ENCODE measurements around the gene COX17.

Gene COX17

GRCh38 chr3:119672776-119673175 is 4.4 kb downstream of the COX17 start:
- DNase-seq: no peak

- DNase-seq: no peak
Measured at GRCh38 chr3:119669906-119670570, 7.2 kb downstream of the COX17 start.

- no peak for DNase-seq
Measured at GRCh38 chr3:119665954-119666559, 11.1 kb downstream of the COX17 start.

GRCh38 chr3:119664850-119665379 is 12.3 kb downstream of the COX17 start:
- no peak for DNase-seq

GRCh38 chr3:119664370-119664769 is 12.8 kb downstream of the COX17 start:
- no peak for DNase-seq

GRCh38 chr3:119663885-119664284 is 13.3 kb downstream of the COX17 start:
- DNase-seq: no peak

- DNase-seq: no peak
Measured at GRCh38 chr3:119662604-119663373, 14.4 kb downstream of the COX17 start.

GRCh38 chr3:119660474-119661440 is 16.4 kb downstream of the COX17 start, which contains the start of gene POPDC2:
Gene POPDC2, minus strand, starts transcription at chr3:119660589. Its CDS starts 166 bp downstream, at chr3:119660423.
- DNase-seq: no peak

- DNase-seq: no peak
Measured at GRCh38 chr3:119659606-119660291, 17.5 kb downstream of the COX17 start.

GRCh38 chr3:119658994-119659393 is 18.2 kb downstream of the COX17 start:
- DNase-seq: no peak

GRCh38 chr3:119657887-119658702 is 19.1 kb downstream of the COX17 start:
- no peak for DNase-seq

- no peak for DNase-seq
Measured at GRCh38 chr3:119653876-119654275, 23.3 kb downstream of the COX17 start.

- DNase-seq: no peak
Measured at GRCh38 chr3:119652306-119653033, 24.7 kb downstream of the COX17 start.

- DNase-seq: no peak
Measured at GRCh38 chr3:119649761-119650160, 27.4 kb downstream of the COX17 start.

- DNase-seq: no peak
Measured at GRCh38 chr3:119647843-119648575, 29.2 kb downstream of the COX17 start.

GRCh38 chr3:119647171-119647570 is 30.0 kb downstream of the COX17 start:
- no peak for DNase-seq

- DNase-seq: no peak
Measured at GRCh38 chr3:119645813-119646212, 31.4 kb downstream of the COX17 start.

GRCh38 chr3:119644481-119644880 is 32.7 kb downstream of the COX17 start:
- no peak for DNase-seq

- no peak for DNase-seq
Measured at GRCh38 chr3:119643528-119643927, 33.7 kb downstream of the COX17 start.
